ENCODE results near the gene MTREX.

DNA sequence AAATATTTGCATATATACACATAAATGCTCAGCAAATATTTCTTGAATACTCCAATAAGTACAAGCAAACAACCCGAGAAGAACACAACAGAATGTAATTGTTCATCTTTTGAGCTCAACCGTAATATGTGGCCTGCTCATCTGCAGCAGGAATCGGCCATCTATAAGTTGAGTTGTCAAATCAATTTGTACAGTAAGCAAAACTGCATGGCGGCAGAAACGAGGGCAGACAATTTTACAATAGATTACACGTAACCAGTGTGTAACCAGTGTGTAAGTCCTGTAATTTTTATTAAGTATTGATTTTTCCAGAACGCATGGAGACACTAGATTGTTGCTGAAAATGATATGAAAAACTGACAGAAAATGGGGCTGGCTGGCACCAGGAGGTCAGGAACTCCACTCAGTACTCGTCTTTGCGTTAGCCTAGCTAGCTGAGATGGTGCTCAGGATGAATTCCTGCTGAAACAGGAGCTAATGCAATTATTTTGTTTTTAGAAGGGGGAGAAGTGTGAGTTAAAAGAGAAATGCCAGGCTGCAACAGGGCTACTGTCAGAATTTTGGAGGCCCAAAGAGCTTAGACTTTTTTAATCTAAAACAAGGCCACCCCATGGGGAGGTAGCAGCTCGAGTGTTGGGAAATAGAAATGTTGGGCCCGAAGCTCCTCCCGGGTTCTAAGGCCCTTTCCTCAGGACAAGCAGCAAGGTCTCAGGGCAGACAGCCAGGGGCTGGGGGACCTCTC is 977 bp upstream of the MTREX start:
- TF ChIP-seq, protein P1, sequence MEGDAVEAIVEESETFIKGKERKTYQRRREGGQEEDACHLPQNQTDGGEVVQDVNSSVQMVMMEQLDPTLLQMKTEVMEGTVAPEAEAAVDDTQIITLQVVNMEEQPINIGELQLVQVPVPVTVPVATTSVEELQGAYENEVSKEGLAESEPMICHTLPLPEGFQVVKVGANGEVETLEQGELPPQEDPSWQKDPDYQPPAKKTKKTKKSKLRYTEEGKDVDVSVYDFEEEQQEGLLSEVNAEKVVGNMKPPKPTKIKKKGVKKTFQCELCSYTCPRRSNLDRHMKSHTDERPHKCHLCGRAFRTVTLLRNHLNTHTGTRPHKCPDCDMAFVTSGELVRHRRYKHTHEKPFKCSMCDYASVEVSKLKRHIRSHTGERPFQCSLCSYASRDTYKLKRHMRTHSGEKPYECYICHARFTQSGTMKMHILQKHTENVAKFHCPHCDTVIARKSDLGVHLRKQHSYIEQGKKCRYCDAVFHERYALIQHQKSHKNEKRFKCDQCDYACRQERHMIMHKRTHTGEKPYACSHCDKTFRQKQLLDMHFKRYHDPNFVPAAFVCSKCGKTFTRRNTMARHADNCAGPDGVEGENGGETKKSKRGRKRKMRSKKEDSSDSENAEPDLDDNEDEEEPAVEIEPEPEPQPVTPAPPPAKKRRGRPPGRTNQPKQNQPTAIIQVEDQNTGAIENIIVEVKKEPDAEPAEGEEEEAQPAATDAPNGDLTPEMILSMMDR (IDR thresholded peaks at IDR 0.05), result no peak
- no peak for TF ChIP-seq EZH2 (IDR thresholded peaks at IDR 0.05; ENCODE audit: borderline replicate concordance, insufficient read depth, low read depth, low read length, poor library complexity, severe bottlenecking)

Measured in B cell (primary cell).